Epidermal melanocyte (primary cell): Measurements from ENCODE around the gene CCDC57.
"Not testable (repeated sequence)": the region's sequence is repeated elsewhere in the genome, so short reads cannot be mapped to it uniquely, and the experiment has no call there.

Experiments used
- DNase-seq: peaks from one replicate; pipeline ENCODE4 v3.0.0; 2011; ENCODE audit warnings: low spot score; ENCODE audit not compliant: insufficient read length

CCDC57 gene

GRCh38 chr17:82225368-82226029 is 12.9 kb upstream of the CCDC57 start:
- no peak for DNase-seq

GRCh38 chr17:82224666-82225065 is 12.0 kb upstream of the CCDC57 start:
- DNase-seq: no peak

DNA sequence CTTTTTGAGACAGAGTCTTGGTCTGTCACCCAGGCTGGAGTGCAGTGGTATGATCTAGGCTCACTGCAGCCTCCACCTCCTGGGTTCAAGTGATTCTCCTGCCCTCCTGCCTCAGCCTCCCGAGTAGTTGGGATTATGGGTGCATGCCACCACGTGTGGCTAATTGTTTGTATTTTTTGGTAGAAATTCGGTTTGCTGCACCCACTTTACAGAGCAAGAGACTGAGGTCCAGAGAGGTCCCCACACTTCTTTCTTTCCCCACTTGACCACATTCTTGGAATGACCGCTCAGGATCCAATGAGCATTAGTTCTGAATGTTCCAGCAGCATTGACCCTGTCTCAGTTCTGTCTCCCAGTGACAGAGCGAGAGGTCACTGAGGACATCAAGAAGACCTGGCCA is 10.9 kb upstream of the CCDC57 start:
- DNase-seq: no peak

DNA sequence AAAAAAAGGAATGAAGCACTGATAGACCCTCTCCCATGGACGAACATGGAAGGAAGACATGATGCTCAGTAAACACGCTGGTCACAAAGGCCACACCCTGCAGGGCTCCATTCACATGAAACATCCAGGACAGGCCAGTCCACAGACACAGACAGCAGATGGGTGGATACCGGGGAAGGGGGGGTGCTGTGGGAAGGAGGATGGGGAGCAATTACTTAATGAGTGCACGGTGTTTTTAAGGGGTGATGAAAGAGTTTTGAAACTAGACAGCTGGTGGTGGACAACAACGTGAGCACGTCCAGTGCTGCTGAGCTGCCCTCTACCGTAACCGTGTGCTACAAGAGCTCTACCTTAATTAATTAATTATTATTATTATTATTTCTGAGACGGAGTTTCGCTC is 10.2 kb upstream of the CCDC57 start:
- no peak for DNase-seq

DNA sequence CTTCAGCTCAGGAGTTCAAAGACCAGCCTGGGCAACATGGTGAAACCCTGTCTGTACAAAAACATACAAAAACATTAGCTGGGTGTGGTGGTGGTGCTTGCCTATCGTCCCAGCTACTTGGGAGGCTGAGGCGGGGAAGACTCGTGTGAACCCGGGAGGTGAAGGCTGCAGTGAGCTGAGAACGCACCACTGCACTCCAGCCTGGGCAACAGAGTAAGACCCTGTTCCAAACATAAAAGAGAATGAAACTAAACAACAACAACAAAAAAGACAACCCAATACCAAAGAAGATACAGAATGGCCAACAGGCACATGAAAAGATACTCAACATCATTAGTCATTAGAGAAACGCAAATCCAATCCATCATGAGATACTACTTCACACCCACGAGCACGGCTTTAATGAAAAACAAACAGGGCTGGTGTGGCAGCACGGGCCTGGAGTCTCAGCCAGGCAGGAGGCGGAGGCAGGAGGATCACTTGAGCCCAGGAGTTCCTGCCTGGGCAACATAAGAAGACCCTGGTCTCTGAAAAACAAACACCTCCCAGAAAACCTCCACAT is 8.8 kb upstream of the CCDC57 start:
- no peak for DNase-seq

DNA sequence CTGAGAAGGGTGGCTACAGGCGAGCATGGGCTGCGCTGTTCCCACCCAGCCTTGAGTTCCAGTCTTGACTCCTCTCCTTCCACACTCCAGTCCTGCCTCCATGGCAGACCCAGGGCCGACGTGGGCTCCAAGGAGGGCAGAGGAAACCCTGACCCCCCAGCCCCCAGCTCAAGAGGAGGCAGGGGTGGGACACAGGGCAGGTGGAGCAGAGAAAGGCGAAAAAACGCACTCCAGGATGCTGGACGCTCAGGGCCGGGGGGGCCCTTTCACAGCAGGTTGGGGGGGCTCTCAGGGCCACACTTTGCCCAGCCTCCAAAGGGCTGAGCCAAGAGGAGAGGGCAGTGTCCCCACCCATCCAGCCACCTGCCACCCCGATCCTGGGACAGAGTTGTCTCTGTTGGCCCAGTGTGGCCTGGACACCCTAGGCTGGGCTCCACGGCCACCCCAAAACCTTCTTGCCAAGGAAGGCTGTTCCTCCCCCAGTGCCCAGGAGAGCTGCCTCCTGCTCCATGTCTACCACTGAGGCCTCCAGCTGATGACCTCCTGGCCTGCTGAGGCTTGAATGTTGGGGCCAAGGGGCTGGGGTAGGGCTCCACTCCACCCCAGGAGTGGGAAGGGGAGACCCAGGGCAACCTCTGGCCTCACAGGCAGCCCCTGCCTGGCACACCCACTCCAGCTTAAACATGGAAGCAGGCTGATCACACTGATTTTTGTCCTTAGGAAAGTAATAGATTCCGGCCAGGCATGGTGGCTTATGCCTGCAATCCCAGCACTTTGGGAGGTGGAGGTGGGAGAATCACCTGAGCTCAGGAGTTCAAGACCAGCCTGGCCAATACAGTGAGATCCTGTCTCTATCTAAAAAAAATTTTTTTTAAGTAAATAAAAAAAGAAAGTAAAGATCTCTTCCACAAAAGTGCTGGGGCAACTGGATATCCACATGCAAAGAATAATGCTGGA is 7.4 kb upstream of the CCDC57 start:
- no peak for DNase-seq

DNA sequence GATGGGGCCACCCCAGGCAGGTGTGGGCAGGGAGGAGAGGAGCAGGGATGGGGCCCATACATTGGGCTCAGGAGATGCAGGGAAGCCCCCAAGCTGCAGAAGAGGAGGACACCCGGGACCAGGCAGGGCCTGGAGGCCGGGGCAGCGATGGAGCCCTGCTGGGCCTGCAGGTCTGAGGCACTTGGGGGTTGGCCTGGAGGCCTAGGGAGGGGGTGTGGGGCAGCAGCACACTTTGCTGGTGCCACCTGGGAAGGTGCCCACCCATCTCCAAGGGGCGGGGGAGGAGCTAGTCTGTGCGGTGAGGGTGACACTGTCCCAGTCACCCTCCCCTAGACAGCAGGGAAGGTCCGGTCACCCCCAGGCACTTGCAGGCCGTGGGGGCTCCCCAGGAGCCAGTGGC is 6.4 kb upstream of the CCDC57 start:
- no peak for DNase-seq

DNA sequence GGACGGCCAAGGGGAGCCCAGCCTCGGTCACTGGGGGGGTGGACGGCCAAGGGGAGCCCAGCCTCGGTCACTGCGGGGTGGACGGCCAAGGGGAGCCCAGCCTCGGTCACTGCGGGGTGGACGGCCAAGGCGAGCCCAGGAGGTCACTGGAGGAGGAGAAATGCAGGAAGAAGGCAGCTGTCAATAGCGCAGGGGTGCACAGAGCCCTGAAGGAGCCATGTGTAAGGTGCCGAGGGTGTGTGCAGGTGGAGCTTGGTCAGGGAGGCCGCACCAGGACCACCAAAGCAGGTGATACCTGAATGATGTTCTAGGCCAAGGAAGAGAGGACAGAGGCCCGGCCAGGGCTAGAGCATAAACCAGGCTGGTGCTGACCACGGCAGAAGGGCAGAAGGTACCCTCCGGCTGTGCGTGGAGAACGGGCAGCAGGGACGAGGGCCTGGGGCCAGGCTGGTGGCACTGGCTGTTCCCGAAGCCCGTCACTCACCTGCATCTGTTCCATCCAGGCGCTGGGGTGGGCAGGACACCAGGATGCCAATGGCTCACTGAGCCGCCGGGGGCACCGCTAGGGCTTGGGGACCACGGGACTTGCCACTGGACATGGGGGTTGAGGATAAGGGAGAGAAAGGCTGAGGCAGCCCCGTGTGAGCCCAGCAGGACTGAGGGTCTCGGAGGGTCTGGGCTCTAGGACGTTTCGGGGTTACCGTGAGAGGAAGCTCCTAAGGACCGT is 5.9 kb upstream of the CCDC57 start:
- no peak for DNase-seq

DNA sequence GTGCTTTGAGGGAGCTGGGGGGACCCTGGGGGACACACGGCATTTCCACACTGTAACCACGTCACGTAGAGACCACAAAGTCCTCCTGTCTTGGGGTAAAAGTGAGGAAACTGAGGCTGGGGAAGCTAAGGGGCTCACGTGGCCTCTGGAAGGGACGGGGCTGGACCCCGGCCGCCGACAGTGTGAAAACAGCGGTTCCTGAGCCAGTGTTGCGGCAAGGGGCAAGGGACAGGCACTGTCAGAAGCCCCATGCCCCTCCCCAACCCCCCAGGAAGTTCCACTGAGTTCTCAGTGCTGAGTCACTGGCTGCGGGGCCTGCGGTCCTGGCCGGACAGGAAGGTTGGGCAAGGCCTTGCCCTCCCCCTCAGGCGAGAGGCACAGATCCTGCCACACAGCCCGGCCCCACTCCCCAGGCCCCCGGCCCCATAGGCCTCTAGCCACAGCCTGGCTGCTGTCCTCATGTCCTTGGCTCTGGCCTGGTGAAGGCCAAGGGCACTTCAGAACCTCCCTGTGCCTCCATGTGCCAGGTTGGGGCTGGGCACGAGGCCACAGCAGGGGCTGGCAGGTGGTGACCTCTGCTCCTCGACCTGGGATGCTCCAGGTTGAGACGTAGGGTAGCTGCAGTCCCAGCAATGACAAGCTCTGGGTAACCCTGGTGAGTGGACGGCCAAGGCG is 5.0 kb upstream of the CCDC57 start:
- no peak for DNase-seq

DNA sequence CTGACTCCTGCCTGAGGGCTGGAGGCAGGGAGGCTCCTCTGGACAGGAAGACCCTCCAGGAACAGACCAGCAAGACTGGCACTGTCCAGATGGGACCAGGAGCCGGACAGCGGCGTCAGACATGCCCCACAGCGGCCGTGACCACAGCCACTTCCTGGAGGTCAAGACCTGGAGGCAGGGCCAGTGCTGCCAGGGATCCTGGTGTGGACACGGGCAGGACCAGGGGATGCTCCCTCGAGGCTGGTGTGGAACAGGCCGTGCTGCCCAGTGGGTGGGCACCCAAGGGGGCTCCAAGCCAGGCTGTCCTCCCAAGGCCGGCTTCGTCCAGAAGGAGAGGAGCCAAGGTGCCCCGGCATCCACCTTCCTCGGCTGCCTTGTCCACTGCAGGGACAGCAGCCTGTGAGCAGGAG is 4.5 kb upstream of the CCDC57 start:
- no peak for DNase-seq

DNA sequence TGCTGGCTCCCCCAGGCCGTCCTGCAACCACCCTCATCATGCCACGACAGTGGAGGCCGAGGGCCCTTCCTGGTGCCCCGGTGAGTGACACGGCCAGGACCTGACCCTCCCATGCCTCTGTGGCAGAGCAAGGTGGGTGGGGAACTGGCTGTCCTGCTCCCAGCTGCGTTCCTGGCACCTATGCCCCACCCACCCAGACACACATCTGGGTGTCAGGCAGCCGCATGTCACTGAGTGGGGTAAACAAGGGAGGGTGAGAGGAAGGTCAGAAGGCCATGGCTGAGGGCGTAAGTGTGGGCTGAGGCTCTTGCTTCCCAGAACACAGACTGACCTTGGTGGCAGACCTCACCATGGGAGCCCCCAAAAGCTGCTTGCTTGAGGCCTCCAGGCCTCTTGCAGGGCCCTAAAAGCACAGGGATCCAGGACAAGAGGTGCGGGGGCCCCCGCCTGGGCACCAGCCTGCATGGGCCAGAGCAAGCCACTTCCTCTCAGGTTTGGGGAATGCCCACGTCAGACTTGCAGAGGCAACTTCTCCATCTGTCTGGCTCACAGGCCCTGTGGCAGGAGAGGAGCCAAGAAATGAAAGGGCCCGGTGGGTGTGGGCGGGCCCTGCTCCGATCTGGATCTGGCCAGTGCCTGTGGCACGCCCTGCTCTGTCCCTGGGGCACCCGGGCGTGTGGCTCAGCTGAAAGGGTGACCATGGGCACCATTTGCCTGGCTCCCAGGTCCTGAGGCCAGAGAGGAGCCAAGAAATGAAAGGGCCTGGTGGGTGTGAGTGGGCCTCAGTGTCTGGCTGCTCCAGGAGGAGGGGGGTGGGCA is 3.9 kb upstream of the CCDC57 start:
- no peak for DNase-seq

GRCh38 chr17:82215972-82216300 is 3.3 kb upstream of the CCDC57 start:
- no peak for DNase-seq

- no peak for DNase-seq
Measured at GRCh38 chr17:82215095-82215971, 2.7 kb upstream of the CCDC57 start.

- no peak for DNase-seq
Measured at GRCh38 chr17:82214012-82214628, 1.5 kb upstream of the CCDC57 start.

DNA sequence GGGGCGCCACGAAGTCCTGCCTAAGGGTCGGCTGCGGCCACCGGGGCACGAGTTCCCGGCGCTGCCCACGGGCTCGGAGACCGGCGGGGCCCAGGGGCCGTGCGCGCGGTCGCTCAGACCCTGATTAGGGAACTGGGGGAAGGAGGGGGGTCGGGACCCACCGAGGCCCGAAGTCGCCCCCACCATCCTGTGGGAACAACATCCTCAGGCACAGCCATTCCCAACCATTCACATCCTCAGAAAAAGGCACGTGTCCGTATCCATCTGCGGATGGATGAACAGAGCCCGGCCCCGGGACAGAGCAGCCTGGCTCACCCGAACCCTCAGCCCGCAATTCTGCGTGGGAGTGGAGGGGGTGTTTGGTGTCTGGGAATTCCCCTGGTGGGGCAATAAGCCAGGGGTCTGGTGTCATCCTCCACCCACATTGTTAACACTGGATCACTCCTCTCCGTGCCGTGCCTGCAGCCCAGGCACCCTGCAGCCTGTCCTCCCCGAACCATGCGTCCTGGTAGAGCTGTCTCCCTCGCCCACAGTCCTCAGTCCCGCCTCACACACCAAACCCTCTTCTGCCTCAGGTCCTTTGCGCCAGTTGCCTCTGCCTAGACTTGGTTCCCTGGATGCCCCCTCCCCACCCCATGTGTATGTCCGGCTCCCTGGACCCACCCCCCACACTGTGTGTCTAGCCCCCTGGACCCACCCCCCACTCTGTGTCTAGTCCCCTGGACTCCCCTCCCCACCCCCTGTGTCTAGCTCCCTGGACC is 789 bp upstream of the CCDC57 start:
- DNase-seq: peak; percentile 88

GRCh38 chr17:82210655-82211054 is 2.0 kb downstream of the CCDC57 start:
- not testable (repeated sequence) for DNase-seq

GRCh38 chr17:82205720-82206508 is 6.7 kb downstream of the CCDC57 start:
- peak; percentile 88 for DNase-seq
